HG03025 (cell line): ENCODE measurements around the gene SH3PXD2B.
"Not testable (repeated sequence)": the region's sequence is repeated elsewhere in the genome, so short reads cannot be mapped to it uniquely, and the experiment has no call there.

ENCODE experiments used
- ATAC-seq: cut with Tn5 transposase; IDR thresholded peaks from one replicate; pipeline ENCODE4 v1.9.1; 2021; ENCODE audit warnings: mild to moderate bottlenecking, moderate library complexity; ENCODE audit not compliant: unreplicated experiment, low FRiP score

Gene SH3PXD2B

GRCh38 chr5:172347496-172348052 lies 106.8 kb downstream of the SH3PXD2B start:
- ATAC-seq: no peak

- no peak for ATAC-seq
These were observed 108.4 kb downstream of the SH3PXD2B start for GRCh38 chr5:172345881-172346280.

GRCh38 chr5:172344855-172345409 lies 109.4 kb downstream of the SH3PXD2B start:
- ATAC-seq: no peak

- no peak for ATAC-seq
These were observed 110.6 kb downstream of the SH3PXD2B start for GRCh38 chr5:172343741-172344140.

GRCh38 chr5:172342918-172343317 lies 111.4 kb downstream of the SH3PXD2B start:
- no peak for ATAC-seq

- no peak for ATAC-seq
These were observed 114.8 kb downstream of the SH3PXD2B start for GRCh38 chr5:172339264-172340180.

GRCh38 chr5:172336676-172337285 lies 117.5 kb downstream of the SH3PXD2B start:
- no peak for ATAC-seq

GRCh38 chr5:172336264-172336663 lies 118.1 kb downstream of the SH3PXD2B start:
- no peak for ATAC-seq

- ATAC-seq: no peak
These were observed 118.6 kb downstream of the SH3PXD2B start for GRCh38 chr5:172335721-172336120.

- ATAC-seq: no peak
These were observed 119.7 kb downstream of the SH3PXD2B start for GRCh38 chr5:172334641-172335040.

GRCh38 chr5:172334196-172334595 lies 120.1 kb downstream of the SH3PXD2B start:
- no peak for ATAC-seq

- not testable (repeated sequence) for ATAC-seq
These were observed 127.4 kb downstream of the SH3PXD2B start for GRCh38 chr5:172326901-172327300.

GRCh38 chr5:172325452-172325851 lies 128.9 kb downstream of the SH3PXD2B start:
- no peak for ATAC-seq

- no peak for ATAC-seq
These were observed 132.0 kb downstream of the SH3PXD2B start for GRCh38 chr5:172322028-172322965.

GRCh38 chr5:172321593-172321992 lies 132.7 kb downstream of the SH3PXD2B start:
- no peak for ATAC-seq

GRCh38 chr5:172319708-172320441 lies 134.4 kb downstream of the SH3PXD2B start:
- no peak for ATAC-seq

GRCh38 chr5:172315587-172316493 lies 138.5 kb downstream of the SH3PXD2B start:
- peak; percentile 57 for ATAC-seq

- ATAC-seq: no peak
These were observed 140.4 kb downstream of the SH3PXD2B start for GRCh38 chr5:172313915-172314314.
